ENCODE results near the gene EVX2.

GRCh38 chr2:176076796-176077195 lies 7.0 kb downstream of the EVX2 start:
- no peak for TF ChIP-seq CTCF (IDR thresholded peaks at IDR 0.05)
- TF ChIP-seq EZH2 (IDR thresholded peaks at IDR 0.05) = no peak
- no peak for TF ChIP-seq EZH2phosphoT487 (IDR thresholded peaks at IDR 0.05)

Measured in neural progenitor cell (in vitro differentiated cells).